IPS-11a (cell line): ENCODE measurements around the gene CD27.
"Not testable (repeated sequence)": the region's sequence is repeated elsewhere in the genome, so short reads cannot be mapped to it uniquely, and the experiment has no call there.

Experiments used
- H3K4me3 ChIP-seq: one replicate; pipeline ENCODE4 v1.5.1; 2013; ENCODE audit warnings: low read depth, low read length, control low read depth

Gene CD27

GRCh38 chr12:6461401-6462233, 16.9 kb downstream of the CD27 start:
- H3K4me3 ChIP-seq: no peak overlapping the region

- H3K4me3 ChIP-seq: no peak overlapping the region
Observed at GRCh38 chr12:6462234-6462995, 17.7 kb downstream of the CD27 start.

- H3K4me3 ChIP-seq: no peak overlapping the region
Observed at GRCh38 chr12:6463216-6463615, 18.5 kb downstream of the CD27 start.

GRCh38 chr12:6463858-6464257, 19.1 kb downstream of the CD27 start:
- no peak overlapping the region for H3K4me3 ChIP-seq

- no peak overlapping the region for H3K4me3 ChIP-seq
Observed at GRCh38 chr12:6464531-6464930, 19.8 kb downstream of the CD27 start.

GRCh38 chr12:6465467-6466183, 20.9 kb downstream of the CD27 start:
- no peak overlapping the region for H3K4me3 ChIP-seq

GRCh38 chr12:6466184-6466573, 21.4 kb downstream of the CD27 start:
- H3K4me3 ChIP-seq: no peak overlapping the region

GRCh38 chr12:6466751-6467150, 22.0 kb downstream of the CD27 start:
- H3K4me3 ChIP-seq: not testable (repeated sequence)

- H3K4me3 ChIP-seq: not testable (repeated sequence)
Observed at GRCh38 chr12:6467571-6468282, 23.0 kb downstream of the CD27 start.

GRCh38 chr12:6468283-6468575, 23.5 kb downstream of the CD27 start:
- no peak overlapping the region for H3K4me3 ChIP-seq

- H3K4me3 ChIP-seq: no peak overlapping the region
Observed at GRCh38 chr12:6469092-6469491, 24.3 kb downstream of the CD27 start.

GRCh38 chr12:6469609-6470374, 25.0 kb downstream of the CD27 start:
- peak overlapping the region; percentile 89 for H3K4me3 ChIP-seq

- peak within 1 kb of the TSS; percentile 89 for H3K4me3 ChIP-seq
Observed at GRCh38 chr12:6470375-6471163, 25.8 kb downstream of the CD27 start, which contains the start of gene VAMP1. Gene VAMP1 (minus strand): TSS chr12:6470677. CDS start chr12:6470531, 146 bp downstream.

GRCh38 chr12:6471989-6472360, 27.2 kb downstream of the CD27 start:
- H3K4me3 ChIP-seq: no peak overlapping the region

- no peak overlapping the region for H3K4me3 ChIP-seq
Observed at GRCh38 chr12:6472491-6472890, 27.7 kb downstream of the CD27 start.

GRCh38 chr12:6475233-6475975, 30.6 kb downstream of the CD27 start:
- H3K4me3 ChIP-seq: not testable (repeated sequence)

- no peak overlapping the region for H3K4me3 ChIP-seq
Observed at GRCh38 chr12:6476489-6476888, 31.7 kb downstream of the CD27 start.

GRCh38 chr12:6477601-6478377, 33.0 kb downstream of the CD27 start:
- not testable (repeated sequence) for H3K4me3 ChIP-seq
